GM19372 (cell line): Measurements from ENCODE around the gene YRDC.

Source experiments
- ATAC-seq: cut with Tn5 transposase; IDR thresholded peaks from one replicate; pipeline ENCODE4 v1.9.1; 2021; ENCODE audit warnings: mild to moderate bottlenecking, low read depth, moderate library complexity; ENCODE audit not compliant: unreplicated experiment

Gene YRDC

GRCh38 chr1:37807555-37808368 lies at the start of gene YRDC, which contains the start of gene C1orf122:
Gene YRDC, minus strand, starts transcription at chr1:37808208. Its CDS starts 28 bp downstream, at chr1:37808180.
Gene C1orf122, plus strand, starts transcription at chr1:37807790. Its CDS starts 615 bp downstream, at chr1:37808405.
- peak; percentile 85 for ATAC-seq

- ATAC-seq: no peak
These were observed 46.4 kb upstream of the YRDC start for GRCh38 chr1:37854406-37854805.

GRCh38 chr1:37853157-37853556 lies 45.1 kb upstream of the YRDC start:
- ATAC-seq: no peak

GRCh38 chr1:37851782-37852210 lies 43.8 kb upstream of the YRDC start:
- no peak for ATAC-seq

GRCh38 chr1:37851262-37851661 lies 43.3 kb upstream of the YRDC start:
- no peak for ATAC-seq

- ATAC-seq: no peak
These were observed 42.4 kb upstream of the YRDC start for GRCh38 chr1:37850352-37850955.

GRCh38 chr1:37849480-37849879 lies 41.5 kb upstream of the YRDC start:
- ATAC-seq: no peak

GRCh38 chr1:37846647-37847339 lies 38.8 kb upstream of the YRDC start:
- ATAC-seq: no peak

- ATAC-seq: no peak
These were observed 37.8 kb upstream of the YRDC start for GRCh38 chr1:37845786-37846185.

- no peak for ATAC-seq
These were observed 37.1 kb upstream of the YRDC start for GRCh38 chr1:37845049-37845646.

- no peak for ATAC-seq
These were observed 36.5 kb upstream of the YRDC start for GRCh38 chr1:37844536-37844935.

GRCh38 chr1:37841652-37842051 lies 33.6 kb upstream of the YRDC start:
- no peak for ATAC-seq

- ATAC-seq: no peak
These were observed 32.7 kb upstream of the YRDC start for GRCh38 chr1:37840711-37841110.

GRCh38 chr1:37839676-37840075 lies 31.7 kb upstream of the YRDC start:
- no peak for ATAC-seq

- ATAC-seq: no peak
These were observed 28.8 kb upstream of the YRDC start for GRCh38 chr1:37836788-37837187.

- no peak for ATAC-seq
These were observed 23.8 kb upstream of the YRDC start for GRCh38 chr1:37831809-37832208.

- no peak for ATAC-seq
These were observed 23.1 kb upstream of the YRDC start for GRCh38 chr1:37831109-37831508.

GRCh38 chr1:37828410-37829074 lies 20.5 kb upstream of the YRDC start:
- ATAC-seq: no peak

- no peak for ATAC-seq
These were observed 17.5 kb upstream of the YRDC start for GRCh38 chr1:37825506-37825905.

GRCh38 chr1:37824001-37824400 lies 16.0 kb upstream of the YRDC start:
- no peak for ATAC-seq
